IMR-90 (cell line): Measurements from ENCODE around the gene MSLN. TPM values are rescaled to one million over a fixed set of nuclear protein-coding genes. Genes with fewer than 3 reads are reported as not detected.

ENCODE experiments used
- ATAC-seq: fragments of 200-7000 bp; cut with Tn5 transposase; 2 replicates; pipeline ENCODE4 v1.9.1; 2020; ENCODE audit warnings: low read depth, mild to moderate bottlenecking, moderate library complexity
- BruUV-seq: library from RNA; stranded (reverse); fragments of 400-500 nt; replicated peaks from 2 replicates; lab custom pipeline; 2021; lab: Mats Ljungman, UMichigan
- CTCF ChIA-PET: fragments of 300-600 bp; formaldehyde crosslinking; extraction: SDS; loops from one replicate; lab custom pipeline; 2021; ENCODE audit warnings: antibody characterized with exemption; lab: Yijun Ruan, JAX
- POLR2A ChIA-PET: fragments of 300-600 bp; sonication (Branson Sonifier 250); formaldehyde crosslinking; loops from one replicate; lab custom pipeline; 2022; ENCODE audit warnings: antibody characterized with exemption; ENCODE audit not compliant: unreplicated experiment; lab: Charles Lee
- DNase-seq: peaks from one replicate; pipeline ENCODE4 v3.0.0; 2013
- H2AFZ ChIP-seq: replicated peaks from 2 replicates; pipeline ENCODE3; 2013; ENCODE audit warnings: low read length, mild to moderate bottlenecking; ENCODE audit not compliant: poor library complexity
- H2AK5ac ChIP-seq: 2 replicates; pipeline ENCODE4 v1.6.1; 2013; ENCODE audit warnings: low read depth, low read length, inconsistent platforms
- H2AK9ac ChIP-seq: replicated peaks from 2 replicates; pipeline ENCODE3; 2013; ENCODE audit warnings: mild to moderate bottlenecking, low read depth, low read length, moderate library complexity; ENCODE audit not compliant: poor library complexity
- H2BK120ac ChIP-seq: 2 replicates; pipeline ENCODE4 v1.6.1; 2013; ENCODE audit warnings: low read depth, low read length, inconsistent platforms
- H2BK15ac ChIP-seq: 3 replicates; pipeline ENCODE4 v1.6.1; 2013; ENCODE audit warnings: low read depth, low read length, inconsistent platforms
- H2BK20ac ChIP-seq: 2 replicates; pipeline ENCODE4 v1.6.1; 2013; ENCODE audit warnings: low read depth, mild to moderate bottlenecking, inconsistent platforms, low read length, moderate library complexity
- H2BK5ac ChIP-seq: 2 replicates; pipeline ENCODE4 v1.6.1; 2013; ENCODE audit warnings: mild to moderate bottlenecking, low read depth, low read length, inconsistent platforms; ENCODE audit not compliant: poor library complexity, severe bottlenecking
- H3K14ac ChIP-seq: replicated peaks from 2 replicates; pipeline ENCODE4 v1.6.1; 2013; ENCODE audit warnings: low read depth, low read length, inconsistent platforms
- H3K18ac ChIP-seq: 2 replicates; pipeline ENCODE4 v1.6.1; 2013; ENCODE audit warnings: low read depth, low read length, control low read depth
- H3K23ac ChIP-seq: 2 replicates; pipeline ENCODE4 v1.6.1; 2013; ENCODE audit warnings: low read depth, low read length, inconsistent platforms
- H3K27ac ChIP-seq: 2 replicates; pipeline ENCODE4 v1.5.1; 2013; ENCODE audit warnings: mild to moderate bottlenecking, control low read depth, low read length; ENCODE audit not compliant: insufficient read depth
- H3K27me3 ChIP-seq: 2 replicates; pipeline ENCODE4 v1.6.1; 2013; ENCODE audit warnings: low read length; ENCODE audit not compliant: control insufficient read depth, insufficient read depth
- H3K36me3 ChIP-seq: 2 replicates; pipeline ENCODE4 v1.6.1; 2013; ENCODE audit warnings: low read length, mixed read lengths; ENCODE audit not compliant: control insufficient read depth, insufficient read depth
- H3K4ac ChIP-seq: 2 replicates; pipeline ENCODE4 v1.6.1; 2013; ENCODE audit warnings: low read depth, low read length, inconsistent platforms
- H3K4me1 ChIP-seq: 2 replicates; pipeline ENCODE4 v1.6.1; 2013; ENCODE audit warnings: low read length, mixed read lengths; ENCODE audit not compliant: control insufficient read depth, insufficient read depth
- H3K4me2 ChIP-seq: 2 replicates; pipeline ENCODE4 v1.6.1; 2013; ENCODE audit warnings: low read depth, mild to moderate bottlenecking, control low read depth, low read length, moderate library complexity
- H3K4me3 ChIP-seq: 2 replicates; pipeline ENCODE4 v1.5.1; 2013; ENCODE audit warnings: low read depth, mild to moderate bottlenecking, control low read depth, low read length, moderate library complexity; ENCODE audit not compliant: insufficient read depth
- H3K56ac ChIP-seq: 2 replicates; pipeline ENCODE4 v1.6.1; 2013; ENCODE audit warnings: low read length, inconsistent platforms; ENCODE audit not compliant: insufficient read depth; ENCODE audit errors: extremely low read depth
- H3K79me1 ChIP-seq, 2 experiments: 2 replicates each; pipeline ENCODE4 v1.6.1; 2013; ENCODE audit warnings: low read length in 2 of 2, inconsistent platforms in 1 of 2, low read depth in 1 of 2
- H3K9ac ChIP-seq: 2 replicates; pipeline ENCODE4 v1.6.1; 2013; ENCODE audit warnings: low read depth, low read length, control low read depth
- H3K9me1 ChIP-seq: 2 replicates; pipeline ENCODE4 v1.6.1; 2013; ENCODE audit warnings: low read length, inconsistent platforms; ENCODE audit not compliant: insufficient read depth
- H3K9me3 ChIP-seq: 2 replicates; pipeline ENCODE4 v1.6.1; 2013; ENCODE audit warnings: low read length; ENCODE audit not compliant: control insufficient read depth, insufficient read depth
- H4K20me1 ChIP-seq: 2 replicates; pipeline ENCODE4 v1.6.1; 2013; ENCODE audit warnings: low read length, inconsistent platforms; ENCODE audit not compliant: insufficient read depth
- H4K5ac ChIP-seq: 2 replicates; pipeline ENCODE4 v1.6.1; 2013; ENCODE audit warnings: mild to moderate bottlenecking, low read depth, low read length, control low read depth
- H4K8ac ChIP-seq, 2 experiments: 2 replicates each; pipeline ENCODE4 v1.6.1; 2013; ENCODE audit warnings: low read depth in 2 of 2, low read length in 2 of 2, control low read depth in 1 of 2, inconsistent platforms in 1 of 2
- H4K91ac ChIP-seq: 2 replicates; pipeline ENCODE4 v1.6.1; 2013; ENCODE audit warnings: low read depth, low read length, inconsistent platforms; ENCODE audit not compliant: insufficient read depth
- CEBPB ChIP-seq: IDR thresholded peaks from 2 replicates; pipeline ENCODE4 v1.6.1; 2012; ENCODE audit warnings: low read depth, low read length, improper control_type of control experiment
- MAZ ChIP-seq: IDR thresholded peaks from 2 replicates; pipeline ENCODE4 v1.6.1; 2012; ENCODE audit warnings: low read depth, mild to moderate bottlenecking, low read length, improper control_type of control experiment, moderate library complexity, borderline replicate concordance
- MXI1 ChIP-seq: IDR thresholded peaks from 2 replicates; pipeline ENCODE4 v1.6.1; 2012; ENCODE audit warnings: low read depth, mild to moderate bottlenecking, low read length, moderate library complexity, borderline replicate concordance
- RCOR1 ChIP-seq: IDR thresholded peaks from 2 replicates; pipeline ENCODE4 v1.6.1; 2012; ENCODE audit warnings: mild to moderate bottlenecking, low read length, improper control_type of control experiment; ENCODE audit not compliant: insufficient replicate concordance
- WGBS, 2 experiments: methylation state at CpG; one replicate each; pipeline versions ENCODE4 v1.1.5 to v1.1.7; 2013; ENCODE audit warnings: missing lambda C conversion rate in 2 of 2; ENCODE audit not compliant: insufficient read length in 1 of 2; ENCODE audit errors: extremely low coverage in 2 of 2; 5-methylcytosine and 5-hydroxymethylcytosine counted together
- dilution Hi-C: fragments of 300-500 bp; cut with HindIII; formaldehyde crosslinking; loops from one replicate; pipeline ENCODE4 v1.14.3; 2018; ENCODE audit warnings: low sequenced_read_pairs; ENCODE audit not compliant: unreplicated experiment
- in situ Hi-C: fragments of 300-500 bp; cut with MboI; formaldehyde crosslinking; loops from 3 replicates; pipeline ENCODE4 v1.14.3; 2019; ENCODE audit warnings: low sequenced_read_pairs, inconsistent platforms, mixed read lengths
- intact Hi-C: fragments of 100-400 bp; cut with micrococcal nuclease; formaldehyde crosslinking; loops from 2 replicates; pipeline ENCODE4 v1.10.0; 2022
- polyA plus RNA-seq, 3 experiments: library from polyadenylated mRNA; depleted of rRNA; stranded (reverse); fragments of >200 nt; gene quantifications; 2 replicates each; pipeline ENCODE4 v1.2.3, GENCODE V29; 2012; ENCODE audit warnings: low replicate concordance in 1 of 3
- total RNA-seq: library from RNA; depleted of rRNA; stranded (reverse); fragments of >200 nt; gene quantifications from 2 replicates; pipeline ENCODE4 v1.2.3, GENCODE V29; 2012

Gene MSLN
- total and polyA plus RNA-seq, 2 of the 4 experiments (the other 2 are of a cell fraction): 0.14 TPM; not detected in 1

GRCh38 chr16:740459-740763 lies 20.1 kb upstream of the MSLN start:
- Histone ChIP-seq H2BK15ac (no peak overlapping the region), H3K4me3 (peak overlapping the region; percentile 76), H3K4ac (peak overlapping the region; percentile 45), H2AK9ac (peak overlapping the region; percentile 95), H2AK5ac (peak overlapping the region; percentile 46; the same call in 1 of the 2 replicates), H3K9ac (peak overlapping the region; percentile 75), H2BK20ac (no peak overlapping the region), H3K27me3 (no peaks in the 10 kb centered on the region), H4K91ac (no peak overlapping the region), H3K4me1 (peaks cover 5% of the 10 kb centered on the region; the same call in 1 of the 2 replicates), H3K18ac (no peak overlapping the region), H3K23ac (no peak overlapping the region; the same call in 1 of the 2 replicates), H3K14ac (peak overlapping the region; percentile 7; the same call in 1 of the 2 replicates), H2AFZ (peak overlapping the region; percentile 94), H3K4me2 (peak overlapping the region; percentile 86), H2BK120ac (no peak overlapping the region), H3K9me1 (peaks cover 4% of the 10 kb centered on the region; the same call in 1 of the 2 replicates), H4K5ac (no peak overlapping the region), H3K27ac (peak overlapping the region; percentile 35; the same call in 1 of the 2 replicates), H4K20me1 (0 out of 2 replicates have a peak, but pooled peaks cover 5% of the 10 kb centered on the region), H4K8ac (peak overlapping the region in 1 of 2 experiments; percentile 67; a peak in 1 of 4 replicates), H3K56ac (no peak overlapping the region), H3K79me1 (peaks cover 7 to 19% of the 10 kb centered on the region in 2 experiments), H2BK5ac (no peak overlapping the region), H3K9me3 (no peaks in the 10 kb centered on the region), H3K36me3 (peaks cover 19% of the 10 kb centered on the region)
- WGBS, 2 experiments: 0% methylated on average over 8 of the region's 22 CpGs; no CpG with 5 or more reads in 1 of the 2 experiments
- no TSS peak for BruUV-seq
- ChIA-PET POLR2A (no interaction called here), CTCF (no interaction called here)
- dilution Hi-C loops: no loop called here
- TF ChIP-seq CEBPB (no peak), RCOR1 (no peak), MXI1 (no peak), MAZ (no peak)
- DNase-seq (no peak), ATAC-seq (peak; percentile 47)
- in situ Hi-C loops: no loop called here
- intact Hi-C loops: loop anchor here (5.0 kb wide), 1 partner anchor 47 kb away; the partner anchor contains the start of genes CHTF18 and RPUSD1
